Measurements from ENCODE around the gene CREBRF. TPM values are rescaled to one million over a fixed set of nuclear protein-coding genes. Genes with fewer than 3 reads are reported as not detected.
"Not testable (repeated sequence)": the region's sequence is repeated elsewhere in the genome, so short reads cannot be mapped to it uniquely, and the experiment has no call there.

CREBRF gene
- total and polyA plus RNA-seq, 7 donors, result 0.92 to 17.1 (median 13.1) TPM

DNA sequence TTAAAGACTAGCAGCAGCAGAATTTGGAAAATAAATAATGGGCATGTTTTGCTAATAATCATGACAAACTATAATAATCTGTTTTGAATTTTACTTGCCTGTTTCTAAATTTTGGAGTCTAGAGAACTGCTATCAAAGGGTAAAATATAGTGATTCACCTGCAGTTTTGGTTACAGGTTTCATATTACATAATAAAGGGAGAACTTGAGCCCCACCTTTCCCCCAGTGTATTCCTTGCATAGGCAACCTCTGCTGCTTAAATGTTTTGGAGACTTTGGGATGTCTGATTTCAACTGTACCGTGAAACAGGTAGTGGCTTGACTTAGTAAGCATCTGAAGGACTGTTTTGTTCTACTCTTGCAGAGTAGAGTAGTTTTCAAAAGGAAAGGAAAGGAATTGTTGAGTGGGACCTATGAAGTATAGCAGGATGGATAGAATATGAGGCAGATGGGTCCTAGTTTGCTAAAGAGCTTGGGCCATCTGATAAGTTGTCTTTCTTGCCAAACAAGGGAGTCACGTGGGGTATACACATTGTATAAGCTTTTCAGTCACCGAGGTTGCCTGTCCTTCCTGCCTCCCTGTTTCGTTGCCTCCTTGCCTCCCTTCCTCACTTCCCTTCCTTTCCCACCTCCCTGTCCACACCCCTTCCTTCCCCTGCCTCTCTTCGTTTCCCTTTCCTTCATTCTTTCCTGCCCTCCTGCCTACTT, 19.1 kb downstream of the CREBRF start:
- Histone ChIP-seq H3K27ac (no peak overlapping the region), H3K27me3 (ENCODE audit: insufficient read depth in 3 of 3, low read length in 2 of 3) (no peaks in the 10 kb centered on the region), H3K9me3 (no peaks in the 10 kb centered on the region), H3K4me3 (no peak overlapping the region), H3K4me1 (peaks cover 17% of the 10 kb centered on the region), H3K36me3 (ENCODE audit: insufficient read depth in 1 of 2, low read depth in 1 of 2) (peaks cover 0 to under 1% of the 10 kb centered on the region in 2 donors)
- WGBS, 3 donors, result 79 to 81% (median 79%) methylated on average over 5 of the region's 5 CpGs
- intact Hi-C loops (cut with DNase I), result no loop called here
- TF ChIP-seq, protein P1, sequence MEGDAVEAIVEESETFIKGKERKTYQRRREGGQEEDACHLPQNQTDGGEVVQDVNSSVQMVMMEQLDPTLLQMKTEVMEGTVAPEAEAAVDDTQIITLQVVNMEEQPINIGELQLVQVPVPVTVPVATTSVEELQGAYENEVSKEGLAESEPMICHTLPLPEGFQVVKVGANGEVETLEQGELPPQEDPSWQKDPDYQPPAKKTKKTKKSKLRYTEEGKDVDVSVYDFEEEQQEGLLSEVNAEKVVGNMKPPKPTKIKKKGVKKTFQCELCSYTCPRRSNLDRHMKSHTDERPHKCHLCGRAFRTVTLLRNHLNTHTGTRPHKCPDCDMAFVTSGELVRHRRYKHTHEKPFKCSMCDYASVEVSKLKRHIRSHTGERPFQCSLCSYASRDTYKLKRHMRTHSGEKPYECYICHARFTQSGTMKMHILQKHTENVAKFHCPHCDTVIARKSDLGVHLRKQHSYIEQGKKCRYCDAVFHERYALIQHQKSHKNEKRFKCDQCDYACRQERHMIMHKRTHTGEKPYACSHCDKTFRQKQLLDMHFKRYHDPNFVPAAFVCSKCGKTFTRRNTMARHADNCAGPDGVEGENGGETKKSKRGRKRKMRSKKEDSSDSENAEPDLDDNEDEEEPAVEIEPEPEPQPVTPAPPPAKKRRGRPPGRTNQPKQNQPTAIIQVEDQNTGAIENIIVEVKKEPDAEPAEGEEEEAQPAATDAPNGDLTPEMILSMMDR (IDR thresholded peaks at IDR 0.05), result no peak
- ATAC-seq (no peak), DNase-seq (no peak)

DNA sequence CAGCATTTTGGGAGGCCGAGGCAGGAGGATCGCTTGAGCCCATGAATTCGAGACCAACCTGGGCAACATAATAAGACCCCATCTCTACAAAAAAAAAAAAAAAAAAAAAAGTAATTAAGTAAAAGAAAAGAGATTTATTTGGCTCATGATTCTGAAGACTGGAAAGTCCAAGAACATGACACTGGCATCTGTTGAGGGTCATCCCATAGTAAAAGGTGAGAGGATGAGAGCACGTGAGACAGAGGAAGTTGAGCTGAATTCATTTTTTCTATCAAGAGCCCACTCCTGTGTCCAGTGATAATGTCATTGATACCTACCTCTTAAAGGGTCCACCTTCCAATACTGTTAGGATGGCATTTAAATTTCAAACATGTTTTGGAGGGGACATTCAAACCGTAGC, 19.8 kb downstream of the CREBRF start:
- H3K4me1 ChIP-seq, result peaks cover 20% of the 10 kb centered on the region
- intact Hi-C loops (cut with DNase I), result no loop called here
- no peak overlapping the region for H3K27ac ChIP-seq
- H3K36me3 ChIP-seq (ENCODE audit: insufficient read depth in 1 of 2, low read depth in 1 of 2), result peaks cover 0 to 7% of the 10 kb centered on the region in 2 donors
- TF ChIP-seq, protein P1 (IDR thresholded peaks at IDR 0.05), result no peak
- 94 to 98% (median 98%) methylated on average over 5 of the region's 5 CpGs for WGBS, 3 donors
- no peak for ATAC-seq
- H3K27me3 ChIP-seq (ENCODE audit: insufficient read depth in 3 of 3, low read length in 2 of 3), result no peaks in the 10 kb centered on the region
- no peaks in the 10 kb centered on the region for H3K9me3 ChIP-seq
- no peak overlapping the region for H3K4me3 ChIP-seq
- DNase-seq, result no peak

DNA sequence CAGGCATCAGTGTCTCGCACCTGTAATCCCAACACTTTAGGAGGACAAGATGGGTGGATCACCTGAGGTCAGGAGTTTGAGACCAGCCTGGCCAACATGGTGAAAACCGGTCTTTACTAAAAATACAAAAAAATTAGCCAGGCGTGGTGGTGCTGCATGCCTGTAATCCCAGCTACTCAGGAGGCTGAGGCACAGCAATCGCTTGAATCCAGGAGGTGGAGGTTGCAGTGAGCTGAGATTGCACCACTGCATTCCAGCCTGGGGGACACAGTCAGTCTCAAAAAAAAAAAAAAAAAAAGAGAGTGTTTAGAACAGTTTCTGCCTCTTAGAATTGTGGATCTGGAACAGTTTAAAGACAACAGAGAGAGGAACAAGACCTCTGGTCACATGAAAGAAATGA, 20.3 kb downstream of the CREBRF start:
- 92 to 94% (median 93%) methylated on average over 4 of the region's 4 CpGs for WGBS, 3 donors
- peaks cover 3 to 12% of the 10 kb centered on the region in 2 donors for H3K36me3 ChIP-seq (ENCODE audit: insufficient read depth in 1 of 2, low read depth in 1 of 2)
- intact Hi-C loops (cut with DNase I), result not testable (repeated sequence)

DNA sequence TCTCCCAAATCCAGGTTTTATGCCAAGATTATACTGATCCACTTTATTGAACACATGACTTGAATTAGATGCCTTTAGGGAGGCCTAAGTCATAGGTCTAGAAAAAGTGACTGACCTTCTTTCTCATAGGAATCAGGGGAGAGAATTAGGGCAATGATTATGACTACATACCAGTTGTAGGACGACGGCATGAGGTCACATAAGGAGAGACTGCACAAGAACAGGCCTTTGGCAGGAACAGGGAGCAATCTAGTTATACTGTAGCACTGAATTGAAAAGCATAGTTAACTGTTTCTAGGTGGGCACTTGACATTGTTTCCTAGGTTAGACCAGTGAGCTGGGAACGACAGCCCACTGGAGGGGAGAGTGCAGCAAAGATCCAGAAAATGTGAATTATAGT, 22.7 kb downstream of the CREBRF start:
- ATAC-seq (peak; percentile 58 to 85 (median 64)), DNase-seq (no peak)
- Histone ChIP-seq H3K9me3 (no peaks in the 10 kb centered on the region), H3K36me3 (ENCODE audit: insufficient read depth in 1 of 2, low read depth in 1 of 2) (peaks cover 3 to 28% of the 10 kb centered on the region in 2 donors), H3K4me3 (no peak overlapping the region), H3K27ac (no peak overlapping the region), H3K27me3 (ENCODE audit: insufficient read depth in 3 of 3, low read length in 2 of 3) (no peaks in the 10 kb centered on the region), H3K4me1 (peaks cover 22% of the 10 kb centered on the region)
- intact Hi-C loops (cut with DNase I), result no loop called here
- 27 to 42% (median 35%) methylated on average over 3 of the region's 3 CpGs for WGBS, 3 donors
- TF ChIP-seq, protein P1 (IDR thresholded peaks at IDR 0.05), result no peak

More for the DNA sequence above, 20.3 kb downstream of the CREBRF start:
- not testable (repeated sequence) for H3K9me3 ChIP-seq; ATAC-seq; DNase-seq; H3K27ac ChIP-seq; H3K4me3 ChIP-seq; H3K27me3 ChIP-seq (ENCODE audit: insufficient read depth in 3 of 3, low read length in 2 of 3)
- peaks cover 22% of the 10 kb centered on the region for H3K4me1 ChIP-seq

DNA sequence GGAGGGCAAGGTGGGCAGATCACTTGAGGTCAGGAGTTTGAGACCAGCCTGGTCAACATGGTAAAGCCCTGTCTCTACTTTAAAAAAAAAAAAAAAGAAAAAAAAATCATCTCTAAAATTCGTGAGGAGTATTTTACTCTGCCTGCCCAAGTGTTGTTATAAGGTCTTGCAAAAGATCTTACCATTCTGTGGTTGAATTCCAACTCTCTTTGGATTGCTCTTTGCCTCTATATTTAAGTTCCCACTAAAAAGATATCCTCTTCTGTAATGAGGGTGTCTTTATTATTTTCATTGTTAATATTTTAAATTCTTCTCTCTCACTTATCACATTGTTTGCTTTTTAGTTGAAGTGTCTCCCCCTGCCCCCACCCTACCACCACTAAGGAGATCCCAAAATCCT, 33.4 kb downstream of the CREBRF start:
- DNase-seq, result no peak
- TF ChIP-seq, protein P1 (IDR thresholded peaks at IDR 0.05), result no peak
- 70 to 81% (median 73%) methylated on average over 1 of the region's 1 CpG for WGBS, 3 donors
- Histone ChIP-seq H3K36me3 (ENCODE audit: insufficient read depth in 1 of 2, low read depth in 1 of 2) (peaks cover 0 to 68% of the 10 kb centered on the region in 2 donors), H3K27me3 (ENCODE audit: insufficient read depth in 3 of 3, low read length in 2 of 3) (no peaks in the 10 kb centered on the region), H3K4me3 (no peak overlapping the region), H3K4me1 (peaks cover 16% of the 10 kb centered on the region), H3K9me3 (no peaks in the 10 kb centered on the region), H3K27ac (no peak overlapping the region)
- ATAC-seq, result no peak
- intact Hi-C loops (cut with DNase I), result no loop called here
